H54 (cell line): ENCODE results near the gene PACSIN1.
A peak's percentile ranks its signal among the peaks of the same experiment; 100 is the strongest.

Source experiments
- DNase-seq: peaks from one replicate; pipeline ENCODE4 v3.0.0; 2011; ENCODE audit warnings: low spot score, mixed read lengths; ENCODE audit not compliant: insufficient read length
- FAIRE-seq: peaks from 3 replicates; lab custom pipeline; 2011; peaks lifted over from hg19 to GRCh38; lab: Jason Lieb, UNC
- POLR2A ChIP-seq: IDR thresholded peaks from 2 replicates; pipeline ENCODE4 v1.6.1; 2011; ENCODE audit warnings: low read depth, mild to moderate bottlenecking, low read length

Gene PACSIN1

DNA sequence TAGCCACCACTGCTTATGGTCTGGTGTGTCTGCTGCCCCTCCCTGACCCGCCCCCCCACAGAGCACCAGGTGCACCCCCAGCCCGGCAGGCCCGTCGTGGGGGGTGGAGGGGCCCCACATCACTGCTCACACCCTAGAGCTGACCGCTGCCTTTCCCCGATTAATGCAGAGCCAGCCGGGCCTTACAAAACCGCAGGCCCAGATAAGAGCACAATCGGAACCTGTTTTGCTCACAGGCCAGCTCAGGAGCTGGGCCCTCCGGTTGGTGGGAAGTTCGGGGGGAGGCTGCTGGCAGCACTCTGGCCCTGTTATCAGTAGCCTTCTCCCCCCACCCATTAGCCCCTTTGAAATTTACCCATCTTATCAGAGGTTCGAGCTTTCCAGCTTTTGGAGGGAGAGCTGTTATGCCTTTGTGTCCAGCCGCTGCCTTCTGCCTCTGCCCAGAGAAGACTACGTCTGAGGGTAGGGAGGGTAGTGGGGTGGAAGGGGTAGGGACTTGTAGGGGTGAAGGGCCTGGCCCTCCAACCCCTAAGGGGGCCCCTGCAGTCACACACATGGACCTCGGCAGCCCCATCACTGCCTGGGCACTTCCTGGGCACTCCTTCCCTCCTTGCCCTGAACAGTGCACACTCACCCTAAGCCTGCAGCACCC is 97.1 kb downstream of the PACSIN1 start:
- no peak for TF ChIP-seq POLR2A
- FAIRE-seq, result no peak
- no peak for DNase-seq

DNA sequence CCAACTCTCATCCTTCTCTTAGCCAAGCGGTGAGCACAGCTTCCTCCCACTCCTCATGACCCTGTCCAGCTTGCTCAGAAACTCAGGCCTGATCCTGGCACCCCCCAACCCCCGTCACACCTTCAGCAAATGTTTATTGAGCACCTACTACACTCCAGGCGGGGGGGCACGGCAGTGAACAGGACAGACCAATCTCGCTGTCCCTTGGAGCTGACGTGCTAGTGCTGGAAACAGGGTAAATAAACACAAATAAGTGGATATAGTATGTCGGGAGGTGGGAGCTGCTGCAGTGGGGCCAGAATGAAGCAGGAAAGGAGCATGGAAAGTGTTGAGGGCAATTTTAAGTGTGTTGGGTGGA is 97.6 kb downstream of the PACSIN1 start:
- no peak for TF ChIP-seq POLR2A
- DNase-seq (no peak), FAIRE-seq (no peak)

DNA sequence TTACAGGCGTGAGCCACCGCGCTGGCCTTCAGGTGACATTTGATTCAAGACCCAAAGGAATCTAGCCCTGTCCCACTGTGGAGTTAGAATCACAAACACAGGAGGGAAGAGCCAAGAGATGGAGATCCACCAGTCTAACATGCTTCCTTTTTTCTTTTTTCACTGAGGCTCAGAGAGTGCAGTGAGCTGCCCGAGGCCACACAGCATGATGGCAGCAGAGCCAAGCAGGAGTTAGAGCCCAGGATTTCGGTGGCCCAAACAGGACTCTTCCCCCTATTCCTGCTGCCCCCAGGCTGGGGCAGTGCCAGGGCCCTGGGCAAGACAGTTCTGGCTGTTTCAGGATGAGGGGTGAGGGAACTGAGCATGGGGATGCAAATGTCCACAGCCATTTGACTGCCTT is 98.3 kb downstream of the PACSIN1 start:
- DNase-seq (no peak), FAIRE-seq (no peak)
- TF ChIP-seq POLR2A, result no peak

DNA sequence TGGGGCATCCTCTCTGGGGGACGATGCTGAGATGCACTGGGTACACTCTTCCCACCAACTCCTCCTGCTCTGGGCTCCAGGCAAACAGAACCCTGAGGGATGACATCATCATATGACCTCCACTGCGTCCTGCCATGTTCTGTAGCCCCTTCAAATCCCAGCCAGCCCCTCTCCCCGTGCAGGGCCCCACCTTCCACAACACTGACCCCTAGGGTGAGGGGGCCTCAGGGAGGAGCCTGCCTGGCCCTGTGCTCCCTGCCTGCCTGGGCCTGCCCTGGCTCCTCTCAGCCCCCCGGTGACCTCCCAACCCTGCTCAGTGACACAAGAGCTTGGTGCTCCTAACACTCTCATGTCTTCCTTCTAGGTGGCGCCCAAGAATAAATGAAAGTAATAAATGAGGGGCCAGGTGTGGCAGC is 99.9 kb downstream of the PACSIN1 start:
- no peak for TF ChIP-seq POLR2A
- no peak for DNase-seq

DNA sequence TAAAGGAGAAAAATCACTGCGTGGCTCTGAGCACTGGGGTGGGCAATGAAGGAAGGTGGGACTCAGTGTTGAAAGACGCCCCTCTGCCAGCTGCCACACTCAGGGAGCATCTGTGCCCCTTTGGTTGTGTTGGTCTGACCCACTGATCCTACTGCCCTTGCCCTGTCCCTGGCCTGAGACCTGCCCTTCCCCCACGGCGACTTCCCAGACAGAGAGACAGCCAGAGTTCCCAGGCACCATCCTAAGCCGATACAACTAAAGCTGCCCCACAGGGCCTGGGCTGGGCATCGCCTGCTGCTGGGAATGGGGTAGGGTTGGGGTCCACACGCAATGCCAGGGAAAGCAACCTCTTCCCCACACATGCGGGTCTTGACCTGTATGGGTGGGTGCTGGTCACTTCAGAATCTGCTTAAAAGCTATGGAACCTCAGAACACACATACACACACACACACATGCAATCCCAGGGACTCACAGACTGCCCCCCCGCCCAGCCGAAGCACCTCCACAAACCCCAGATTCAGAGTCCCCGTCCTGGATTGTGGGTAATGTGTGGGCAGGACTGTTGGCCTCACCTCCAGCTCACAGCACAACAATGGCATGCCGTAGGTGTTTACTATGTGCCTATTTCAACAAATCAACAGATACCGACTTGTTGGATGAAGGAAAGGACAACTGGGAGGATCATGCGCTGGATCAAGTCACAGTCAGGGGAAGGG is 101.1 kb downstream of the PACSIN1 start:
- FAIRE-seq (no peak), DNase-seq (no peak)
- TF ChIP-seq POLR2A, result no peak

More for the DNA sequence above, 99.9 kb downstream of the PACSIN1 start:
- FAIRE-seq, result no peak

DNA sequence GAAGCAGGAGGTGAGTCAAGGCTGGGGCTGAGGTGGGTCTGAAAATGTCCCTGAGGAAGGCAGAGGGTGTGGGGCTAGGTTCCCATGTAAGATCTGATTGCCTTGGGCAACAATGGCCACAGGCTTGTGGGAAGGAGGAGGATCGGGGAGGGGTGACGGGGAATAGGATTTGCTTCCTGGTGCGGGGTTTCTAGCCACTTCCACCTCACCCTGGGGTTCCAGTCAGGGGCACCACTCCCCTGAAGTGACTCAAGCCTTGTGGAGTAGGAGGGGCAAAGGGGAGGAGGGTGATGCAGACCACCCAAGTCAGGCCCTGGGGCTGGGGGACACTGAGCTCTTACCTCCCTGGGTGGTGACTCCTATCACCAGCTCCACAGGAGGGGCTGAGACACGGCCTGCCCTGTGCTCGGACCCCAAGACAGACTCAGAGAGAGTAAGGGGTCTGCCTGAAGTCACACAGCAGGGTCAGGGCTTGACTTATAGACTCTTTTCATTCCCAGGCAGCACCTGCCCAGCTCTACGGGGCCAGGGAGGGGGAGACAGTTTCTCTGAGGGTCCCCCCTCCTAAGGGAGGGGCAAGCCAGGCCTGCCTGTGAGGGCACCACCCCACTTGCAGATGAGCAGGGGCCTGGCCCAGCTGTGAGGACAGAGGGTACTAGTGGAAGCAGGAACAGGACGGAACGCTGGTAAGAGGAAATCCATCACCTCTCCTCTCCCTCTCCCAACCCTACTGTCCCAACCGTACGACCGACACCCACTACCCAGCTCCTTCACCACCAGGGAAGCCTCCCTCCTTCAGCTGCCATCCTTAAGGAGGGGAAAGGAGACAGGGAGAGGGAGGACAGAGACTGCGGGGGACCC is 102.7 kb downstream of the PACSIN1 start:
- no peak for TF ChIP-seq POLR2A
- DNase-seq (peak; percentile 35), FAIRE-seq (no peak)

DNA sequence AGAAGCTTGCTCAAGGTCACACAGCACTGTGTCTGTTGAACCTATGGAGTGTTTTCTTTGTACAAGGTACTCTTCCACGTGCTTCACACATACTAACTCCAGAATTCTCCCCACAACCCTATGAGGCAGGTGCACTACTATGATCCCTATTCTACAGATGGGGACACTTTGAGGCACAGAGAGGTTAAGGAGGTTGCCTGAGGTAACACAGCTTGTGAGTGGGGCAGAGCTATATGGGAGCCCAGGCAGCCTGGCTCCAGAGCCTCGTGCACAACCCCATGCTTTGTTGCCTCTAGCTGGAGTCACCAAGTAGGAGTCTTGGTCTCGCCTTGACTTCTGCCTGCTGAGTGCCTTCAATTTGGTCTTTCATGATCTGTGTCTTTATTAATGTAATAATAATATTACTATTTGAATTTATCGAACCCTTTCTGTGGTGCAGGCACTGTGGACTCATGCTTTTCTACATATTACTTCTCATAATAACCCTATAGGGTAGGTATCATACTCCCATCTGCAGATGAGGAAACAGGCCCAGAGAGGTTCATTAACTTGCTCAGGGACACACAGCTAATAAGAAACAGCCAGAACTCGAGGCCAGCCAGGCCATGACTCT is 103.6 kb downstream of the PACSIN1 start:
- FAIRE-seq (no peak), DNase-seq (no peak)
- no peak for TF ChIP-seq POLR2A

DNA sequence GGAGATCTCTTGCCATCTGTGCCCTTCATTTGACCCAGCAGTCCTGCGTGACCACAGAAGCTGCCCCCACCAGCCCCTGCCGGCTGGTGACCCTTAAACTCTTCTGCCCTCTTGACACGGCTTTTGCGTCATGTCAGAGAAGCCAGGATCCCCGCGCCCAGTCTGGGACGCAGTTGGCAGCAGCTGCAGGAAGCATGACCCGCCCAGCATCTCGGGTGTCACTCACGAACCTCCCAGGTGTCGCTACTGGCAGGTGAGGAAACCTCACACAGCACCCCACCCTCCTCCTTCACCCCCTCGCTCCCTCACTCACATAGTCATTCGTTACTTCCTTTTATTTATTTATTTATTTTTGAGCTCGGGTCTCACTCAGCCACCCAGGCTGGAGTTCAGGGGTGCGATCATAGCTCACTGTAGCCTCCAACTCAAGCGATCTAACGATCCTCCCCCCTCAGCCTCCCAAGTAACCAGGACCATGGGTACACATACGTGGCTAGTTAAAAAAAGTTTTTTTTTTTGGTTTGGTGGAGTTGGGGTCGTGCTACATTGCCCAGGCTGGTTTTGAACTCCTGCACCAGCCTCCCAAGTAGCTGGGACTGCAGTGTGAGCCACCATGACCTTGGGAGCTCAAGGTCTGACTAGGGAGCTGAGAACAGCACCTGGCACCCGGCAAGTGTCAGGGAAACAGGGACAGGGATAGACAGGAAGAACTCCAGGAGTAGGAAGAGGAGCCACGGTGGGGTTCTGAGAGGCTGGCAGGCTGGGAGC is 104.4 kb downstream of the PACSIN1 start:
- no peak for DNase-seq
- no peak for FAIRE-seq
- TF ChIP-seq POLR2A, result no peak

DNA sequence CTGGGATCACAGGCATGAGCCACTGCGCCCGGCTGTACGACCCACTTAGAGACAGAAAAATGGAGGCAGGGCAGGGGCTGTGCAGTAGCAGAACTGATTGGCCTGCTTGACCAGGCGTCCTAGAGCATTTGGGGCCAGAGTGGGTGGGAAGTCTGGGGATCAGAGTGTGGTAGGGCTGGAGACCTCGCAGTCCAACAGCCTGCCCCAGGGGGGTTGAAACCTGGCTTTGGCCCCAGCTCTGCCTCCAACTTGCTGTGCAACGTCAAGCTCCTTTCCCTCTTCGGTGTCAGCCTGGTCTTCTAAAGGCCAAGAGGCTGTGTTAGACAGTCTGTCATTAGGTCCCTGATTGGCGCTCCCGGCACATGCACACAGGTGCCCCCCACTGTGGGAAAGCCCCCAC is 105.5 kb downstream of the PACSIN1 start:
- no peak for DNase-seq
- FAIRE-seq, result no peak
- TF ChIP-seq POLR2A, result no peak

DNA sequence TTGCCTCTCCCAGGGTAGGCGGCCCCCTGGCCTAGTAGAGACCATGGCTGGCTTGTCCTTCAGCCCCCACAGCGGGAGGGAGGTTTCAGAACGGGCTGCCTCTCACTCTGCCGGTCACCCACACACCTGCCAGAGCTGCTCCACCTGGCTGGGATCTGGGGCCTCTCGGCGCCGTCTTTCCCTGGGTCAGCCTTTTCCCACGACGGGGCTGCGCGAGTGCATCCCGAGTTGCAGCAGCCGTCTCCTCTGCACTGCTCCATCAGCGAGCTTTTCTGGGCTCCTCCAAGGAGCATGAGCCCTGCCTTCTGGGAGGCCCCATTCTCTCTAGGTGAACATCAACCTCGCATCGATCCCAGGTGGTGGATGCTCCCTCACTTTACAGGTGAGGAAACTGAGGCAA is 106.1 kb downstream of the PACSIN1 start:
- TF ChIP-seq POLR2A, result no peak
- DNase-seq, result no peak
- FAIRE-seq, result no peak

DNA sequence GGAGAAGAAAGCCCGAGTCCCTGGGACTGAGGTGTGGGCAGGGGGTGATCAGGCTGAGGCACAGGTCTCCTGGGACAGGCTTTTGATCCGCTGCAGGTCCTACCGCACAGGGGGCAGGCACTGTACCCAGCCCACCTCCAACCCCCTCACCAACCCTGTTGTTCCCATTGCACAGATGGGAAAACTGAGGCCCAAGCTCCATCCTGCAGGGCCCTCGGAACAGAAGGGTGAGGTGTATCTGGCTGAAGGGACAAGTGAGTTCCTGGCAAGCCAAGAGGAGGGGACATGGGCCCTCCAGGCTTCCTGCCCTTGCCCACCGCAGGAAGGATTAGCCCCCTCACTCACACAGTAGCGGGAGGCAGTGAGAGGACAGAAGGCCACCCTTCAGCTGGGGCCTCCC is 106.7 kb downstream of the PACSIN1 start:
- DNase-seq, result no peak
- FAIRE-seq, result no peak
- TF ChIP-seq POLR2A, result no peak

DNA sequence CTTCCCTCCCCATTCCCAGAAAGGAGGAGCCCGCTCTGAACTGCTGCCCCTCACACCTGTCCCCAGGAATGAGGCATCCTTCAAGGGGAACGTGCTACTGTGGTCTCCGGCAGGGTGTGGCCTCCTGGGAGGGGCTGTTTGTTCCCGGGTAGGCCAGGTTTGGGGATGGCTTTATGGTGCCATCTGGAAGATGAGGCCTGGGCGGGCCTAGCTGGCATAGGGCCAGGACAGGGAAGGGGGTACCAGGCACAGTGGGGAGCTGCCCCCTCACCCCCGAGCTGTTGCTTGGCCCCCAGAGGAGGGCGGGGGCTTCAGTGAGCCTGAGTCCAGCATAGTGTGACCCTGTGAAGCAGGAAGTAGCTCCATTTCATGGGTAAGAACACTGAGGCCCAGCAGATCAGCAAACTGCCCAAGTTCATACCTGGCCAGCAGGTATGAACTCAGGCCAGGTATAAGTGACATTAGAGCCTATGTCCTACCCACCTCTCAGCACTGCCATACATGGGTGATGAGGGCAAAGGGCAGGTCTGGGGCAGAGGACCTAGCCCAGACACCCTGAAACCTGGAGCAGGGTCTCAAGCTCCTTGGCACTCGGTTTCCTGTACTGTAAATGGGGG is 107.8 kb downstream of the PACSIN1 start:
- no peak for TF ChIP-seq POLR2A
- DNase-seq, result no peak
- FAIRE-seq, result no peak
